Loucy (cell line): ENCODE measurements around the gene E2F3.

Experiments
- H2AFZ ChIP-seq: fragments of 200-600 bp; sonication (generic); 2 replicates; pipeline ENCODE4 v1.6.0; 2016; ENCODE audit warnings: antibody characterized with exemption, mild to moderate bottlenecking, low read length, moderate library complexity
- H3F3A ChIP-seq: fragments of 200-600 bp; 2 replicates; pipeline ENCODE4 v1.6.0; 2016; ENCODE audit warnings: antibody characterized with exemption, low read depth, mild to moderate bottlenecking
- H3K27me3 ChIP-seq: fragments of 200-600 bp; sonication (generic); 2 replicates; pipeline ENCODE4 v1.6.1; 2014; ENCODE audit warnings: low read length, mild to moderate bottlenecking; ENCODE audit not compliant: insufficient read depth, poor library complexity, severe bottlenecking
- H3K36me3 ChIP-seq: fragments of 200-600 bp; sonication (generic); 2 replicates; pipeline ENCODE4 v1.6.1; 2016; ENCODE audit warnings: low read length; ENCODE audit not compliant: insufficient read depth
- H3K4me1 ChIP-seq: fragments of 200-600 bp; sonication (generic); 2 replicates; pipeline ENCODE4 v1.5.1; 2014; ENCODE audit warnings: low read length, mild to moderate bottlenecking; ENCODE audit not compliant: insufficient read depth, poor library complexity, severe bottlenecking
- H3K4me2 ChIP-seq: fragments of 200-600 bp; sonication (generic); 2 replicates; pipeline ENCODE4 v1.6.0; 2014; ENCODE audit warnings: antibody characterized with exemption, low read length, low read depth, mild to moderate bottlenecking; ENCODE audit not compliant: poor library complexity, severe bottlenecking
- H3K4me3 ChIP-seq: fragments of 200-600 bp; sonication (generic); 2 replicates; pipeline ENCODE4 v1.5.1; 2014; ENCODE audit warnings: low read length, mild to moderate bottlenecking, mixed read lengths; ENCODE audit not compliant: poor library complexity, severe bottlenecking
- H3K79me2 ChIP-seq: fragments of 200-600 bp; sonication (generic); 2 replicates; pipeline ENCODE4 v1.6.1; 2014; ENCODE audit warnings: low read length; ENCODE audit not compliant: insufficient read depth
- H3K9ac ChIP-seq: fragments of 200-600 bp; sonication (generic); 2 replicates; pipeline ENCODE4 v1.6.0; 2014; ENCODE audit warnings: mild to moderate bottlenecking, low read depth, low read length, moderate library complexity; ENCODE audit not compliant: poor library complexity, severe bottlenecking
- H3K9me2 ChIP-seq: fragments of 200-600 bp; sonication (generic); replicated peaks from 2 replicates; pipeline ENCODE4 v1.6.1; 2016; ENCODE audit warnings: low read depth, low read length, mixed read lengths
- H3K9me3 ChIP-seq: fragments of 200-600 bp; sonication (generic); 2 replicates; pipeline ENCODE4 v1.6.1; 2014; ENCODE audit warnings: mild to moderate bottlenecking, antibody characterized with exemption, low read length, low read depth; ENCODE audit not compliant: insufficient read depth
- H4K20me1 ChIP-seq: fragments of 200-600 bp; sonication (generic); 2 replicates; pipeline ENCODE4 v1.6.0; 2014; ENCODE audit warnings: antibody characterized with exemption, low read length, mild to moderate bottlenecking; ENCODE audit not compliant: insufficient read depth, poor library complexity, severe bottlenecking
- CTCF ChIP-seq: fragments of 200-600 bp; sonication (generic); conservative IDR thresholded peaks from 2 replicates; pipeline ENCODE4 v1.5.1; 2014; ENCODE audit warnings: mild to moderate bottlenecking, antibody characterized with exemption, low read length
- EZH2phosphoT487 ChIP-seq: fragments of 200-600 bp; IDR thresholded peaks from 2 replicates; pipeline ENCODE4 v1.6.1; 2018; ENCODE audit warnings: antibody characterized with exemption, mild to moderate bottlenecking, moderate library complexity, borderline replicate concordance

The E2F3 gene

GRCh38 chr6:20468209-20468608, 66.5 kb downstream of the E2F3 start:
- Histone ChIP-seq H3K9me2 (no peaks in the 10 kb centered on the region), H3K4me2 (peak overlapping the region; percentile 60), H2AFZ (no peak overlapping the region), H3K27me3 (no peaks in the 10 kb centered on the region), H3K4me3 (peak overlapping the region; percentile 30), H3K79me2 (peaks cover 100% of the 10 kb centered on the region), H4K20me1 (peaks cover 46% of the 10 kb centered on the region), H3K36me3 (peaks cover 32% of the 10 kb centered on the region; the same call in 1 of the 2 replicates), H3K4me1 (peaks cover 41% of the 10 kb centered on the region), H3K9ac (peak overlapping the region; percentile 41), H3F3A (no peaks in the 10 kb centered on the region; the same call in 1 of the 2 replicates), H3K9me3 (no peaks in the 10 kb centered on the region)
- TF ChIP-seq EZH2phosphoT487 = no peak
- TF ChIP-seq CTCF = no peak

GRCh38 chr6:20472748-20473147, 71.1 kb downstream of the E2F3 start:
- Histone ChIP-seq H3K4me1 (peaks cover 42% of the 10 kb centered on the region), H4K20me1 (peaks cover 50% of the 10 kb centered on the region), H3K4me3 (no peak overlapping the region), H3K9ac (no peak overlapping the region), H3K4me2 (no peak overlapping the region), H3K79me2 (peaks cover 100% of the 10 kb centered on the region), H3K36me3 (peaks cover 35% of the 10 kb centered on the region; the same call in 1 of the 2 replicates), H3K9me2 (no peaks in the 10 kb centered on the region), H3K9me3 (no peaks in the 10 kb centered on the region), H3F3A (no peaks in the 10 kb centered on the region), H2AFZ (no peak overlapping the region), H3K27me3 (no peaks in the 10 kb centered on the region)
- TF ChIP-seq EZH2phosphoT487 (no peak), CTCF (no peak)

- Histone ChIP-seq H3K9me3 (no peaks in the 10 kb centered on the region), H3K27me3 (no peaks in the 10 kb centered on the region), H3K36me3 (peaks cover 36% of the 10 kb centered on the region; the same call in 1 of the 2 replicates), H4K20me1 (peaks cover 47% of the 10 kb centered on the region), H3K79me2 (peaks cover 100% of the 10 kb centered on the region), H3F3A (no peaks in the 10 kb centered on the region), H3K4me1 (peaks cover 34% of the 10 kb centered on the region), H2AFZ (no peak overlapping the region), H3K4me3 (no peak overlapping the region), H3K4me2 (no peak overlapping the region), H3K9ac (no peak overlapping the region), H3K9me2 (no peaks in the 10 kb centered on the region)
- TF ChIP-seq EZH2phosphoT487 (no peak), CTCF (no peak)
These were observed 71.8 kb downstream of the E2F3 start for GRCh38 chr6:20473518-20473917.
